Upper lobe of left lung (tissue), 4 donors: ENCODE measurements around the gene STAP2.

Source experiments
- CTCF ChIP-seq, 6 experiments: fragments of 450-650 bp in 4 of 6; fragments of 200-600 bp in 2 of 6; sonication (generic) in 2 of 6; IDR thresholded peaks; one replicate each; pipeline ENCODE4 v1.5.1; 2016 to 2019; ENCODE audit warnings: antibody characterized with exemption in 6 of 6
- POLR2A ChIP-seq, 4 donors: fragments of 450-650 bp; IDR thresholded peaks; one replicate each; pipeline ENCODE4 v1.5.1; 2016 to 2017; ENCODE audit warnings: antibody characterized with exemption in 4 of 4, mild to moderate bottlenecking in 2 of 4

DNA sequence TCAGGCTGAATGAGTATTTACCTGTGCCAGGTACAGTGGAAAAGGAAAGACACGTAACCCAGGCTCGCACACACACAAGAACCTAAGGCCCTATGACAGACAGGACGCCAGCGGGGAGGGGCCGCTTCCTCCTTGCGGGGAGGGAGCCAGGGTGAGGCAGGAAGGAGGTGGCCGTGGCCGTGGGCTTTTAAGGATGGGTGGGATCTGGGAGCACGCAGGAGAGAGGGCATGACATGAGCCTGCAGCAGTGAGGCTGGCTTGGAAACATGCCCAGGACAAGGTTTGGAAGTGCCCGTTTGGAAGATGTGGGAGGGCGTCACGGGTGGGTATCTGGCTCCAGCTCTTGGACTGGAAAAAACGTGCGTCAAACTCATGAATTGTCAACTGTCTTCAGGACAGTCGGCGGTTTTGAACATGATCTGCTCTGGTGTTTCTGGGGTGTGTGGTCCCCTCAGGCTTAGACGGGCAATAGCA, 41.7 kb upstream of the STAP2 start:
- no peak for TF ChIP-seq CTCF (IDR thresholded peaks at IDR 0.05)
- no peak for TF ChIP-seq POLR2A (IDR thresholded peaks at IDR 0.05)
